NCI-H1694 (cell line): Measurements from ENCODE around the gene TAL2.
"Not testable (repeated sequence)": the region's sequence is repeated elsewhere in the genome, so short reads cannot be mapped to it uniquely, and the experiment has no call there.

Source experiments
- DNase-seq: peaks from one replicate; lab custom pipeline; 2025; lab: John Stamatoyannopoulos, UW

The TAL2 gene

GRCh38 chr9:105676351-105676923 lies 14.2 kb downstream of the TAL2 start:
- no peak for DNase-seq

GRCh38 chr9:105678163-105678562 lies 15.9 kb downstream of the TAL2 start:
- DNase-seq = no peak

- no peak for DNase-seq
Observed at GRCh38 chr9:105678781-105679180, 16.5 kb downstream of the TAL2 start.

- no peak for DNase-seq
Observed at GRCh38 chr9:105679257-105680022, 17.2 kb downstream of the TAL2 start.

- no peak for DNase-seq
Observed at GRCh38 chr9:105681313-105681712, 19.1 kb downstream of the TAL2 start.

GRCh38 chr9:105681724-105682123 lies 19.5 kb downstream of the TAL2 start:
- DNase-seq = no peak

- DNase-seq = no peak
Observed at GRCh38 chr9:105683688-105684275, 21.5 kb downstream of the TAL2 start.

GRCh38 chr9:105686936-105687335 lies 24.7 kb downstream of the TAL2 start:
- no peak for DNase-seq

- DNase-seq = no peak
Observed at GRCh38 chr9:105690742-105691141, 28.5 kb downstream of the TAL2 start.

GRCh38 chr9:105693435-105694189 lies 31.4 kb downstream of the TAL2 start:
- DNase-seq = no peak

GRCh38 chr9:105694190-105694847 lies 32.1 kb downstream of the TAL2 start, which contains the start of gene TMEM38B:
Gene TMEM38B (plus strand): TSS chr9:105694541. CDS start chr9:105694661, 120 bp downstream.
- DNase-seq = peak; percentile 36

GRCh38 chr9:105694848-105695581 lies 32.8 kb downstream of the TAL2 start:
- DNase-seq = no peak

- DNase-seq = no peak
Observed at GRCh38 chr9:105696219-105696793, 34.0 kb downstream of the TAL2 start.

- no peak for DNase-seq
Observed at GRCh38 chr9:105697871-105698270, 35.6 kb downstream of the TAL2 start.

GRCh38 chr9:105698348-105698870 lies 36.2 kb downstream of the TAL2 start:
- DNase-seq = no peak

GRCh38 chr9:105700668-105701067 lies 38.4 kb downstream of the TAL2 start:
- DNase-seq = no peak

- DNase-seq = no peak
Observed at GRCh38 chr9:105701145-105701544, 38.9 kb downstream of the TAL2 start.

GRCh38 chr9:105702207-105702606 lies 40.0 kb downstream of the TAL2 start:
- DNase-seq = no peak

GRCh38 chr9:105703638-105704037 lies 41.4 kb downstream of the TAL2 start:
- DNase-seq = not testable (repeated sequence)

GRCh38 chr9:105706156-105706555 lies 43.9 kb downstream of the TAL2 start:
- no peak for DNase-seq

- no peak for DNase-seq
Observed at GRCh38 chr9:105708405-105708804, 46.1 kb downstream of the TAL2 start.
